Measurements from ENCODE around the gene RETREG2. TPM values are rescaled to one million over a fixed set of nuclear protein-coding genes. Genes with fewer than 3 reads are reported as not detected.

The RETREG2 gene
- total RNA-seq, 1 donor from 2014 or later, result 77.0 TPM

DNA sequence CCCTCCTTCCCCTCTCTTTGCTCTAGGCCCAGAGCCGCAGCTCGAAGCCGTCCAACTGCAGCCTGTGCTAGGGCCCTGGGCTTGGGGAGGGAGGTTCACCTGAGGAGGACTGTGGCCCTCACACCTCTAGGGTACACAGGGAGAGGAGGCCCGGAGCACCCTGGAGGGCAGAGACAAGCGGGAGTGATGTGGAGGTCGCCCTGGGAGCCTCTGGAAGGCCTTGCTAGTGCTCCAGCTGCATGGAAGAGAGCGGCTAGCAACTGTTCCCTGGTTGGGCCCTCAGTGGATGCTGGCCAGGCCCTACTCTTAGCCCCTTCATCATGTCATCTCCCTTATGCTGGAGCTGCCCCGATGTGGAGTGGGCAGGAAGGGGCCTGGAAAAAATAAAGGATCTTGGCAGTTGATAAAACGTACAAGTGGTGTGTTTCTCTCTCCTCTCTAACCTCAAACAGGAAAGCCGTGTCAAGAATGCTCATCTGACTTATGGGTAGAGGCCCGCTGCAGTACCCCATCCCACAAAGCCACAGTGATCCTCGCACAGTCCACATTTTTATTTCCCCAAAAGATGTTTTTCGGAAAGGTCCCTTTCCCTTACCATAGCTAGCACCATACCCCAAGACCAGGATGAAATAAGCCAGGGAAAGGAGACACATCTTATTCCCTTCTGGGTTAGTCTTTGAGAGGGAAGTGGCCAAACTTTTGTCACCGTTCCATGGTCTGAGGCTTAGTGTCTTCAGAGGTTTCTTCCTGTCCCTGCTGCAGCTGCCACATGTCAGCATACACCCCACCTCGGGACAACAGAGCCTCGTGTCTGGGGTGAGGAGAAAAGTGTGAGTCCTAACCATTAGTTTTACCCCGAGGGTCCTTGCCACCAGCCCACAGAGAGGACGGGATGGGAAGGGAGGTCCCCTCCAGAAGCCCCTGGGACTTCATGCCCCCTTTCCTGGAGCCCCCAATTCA lies 31.4 kb downstream of the RETREG2 start:
- TF ChIP-seq, protein P1, sequence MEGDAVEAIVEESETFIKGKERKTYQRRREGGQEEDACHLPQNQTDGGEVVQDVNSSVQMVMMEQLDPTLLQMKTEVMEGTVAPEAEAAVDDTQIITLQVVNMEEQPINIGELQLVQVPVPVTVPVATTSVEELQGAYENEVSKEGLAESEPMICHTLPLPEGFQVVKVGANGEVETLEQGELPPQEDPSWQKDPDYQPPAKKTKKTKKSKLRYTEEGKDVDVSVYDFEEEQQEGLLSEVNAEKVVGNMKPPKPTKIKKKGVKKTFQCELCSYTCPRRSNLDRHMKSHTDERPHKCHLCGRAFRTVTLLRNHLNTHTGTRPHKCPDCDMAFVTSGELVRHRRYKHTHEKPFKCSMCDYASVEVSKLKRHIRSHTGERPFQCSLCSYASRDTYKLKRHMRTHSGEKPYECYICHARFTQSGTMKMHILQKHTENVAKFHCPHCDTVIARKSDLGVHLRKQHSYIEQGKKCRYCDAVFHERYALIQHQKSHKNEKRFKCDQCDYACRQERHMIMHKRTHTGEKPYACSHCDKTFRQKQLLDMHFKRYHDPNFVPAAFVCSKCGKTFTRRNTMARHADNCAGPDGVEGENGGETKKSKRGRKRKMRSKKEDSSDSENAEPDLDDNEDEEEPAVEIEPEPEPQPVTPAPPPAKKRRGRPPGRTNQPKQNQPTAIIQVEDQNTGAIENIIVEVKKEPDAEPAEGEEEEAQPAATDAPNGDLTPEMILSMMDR (IDR thresholded peaks at IDR 0.05; ENCODE audit: unreplicated experiment), result no peak
- H3K36me3 Mint-ChIP-seq (ENCODE audit: insufficient read depth), result peaks cover 17% of the 10 kb centered on the region
- H3K9me3 Mint-ChIP-seq (ENCODE audit: low read depth), result no peaks in the 10 kb centered on the region
- no peak overlapping the region for H3K27ac Mint-ChIP-seq
- no peak for DNase-seq (ENCODE audit: low spot score, unreplicated experiment)
- no peak overlapping the region for H3K4me3 Mint-ChIP-seq (ENCODE audit: low read depth)
- peaks cover 11% of the 10 kb centered on the region for H3K4me1 Mint-ChIP-seq (ENCODE audit: low read depth)
- no peaks in the 10 kb centered on the region for H3K27me3 Mint-ChIP-seq

DNA sequence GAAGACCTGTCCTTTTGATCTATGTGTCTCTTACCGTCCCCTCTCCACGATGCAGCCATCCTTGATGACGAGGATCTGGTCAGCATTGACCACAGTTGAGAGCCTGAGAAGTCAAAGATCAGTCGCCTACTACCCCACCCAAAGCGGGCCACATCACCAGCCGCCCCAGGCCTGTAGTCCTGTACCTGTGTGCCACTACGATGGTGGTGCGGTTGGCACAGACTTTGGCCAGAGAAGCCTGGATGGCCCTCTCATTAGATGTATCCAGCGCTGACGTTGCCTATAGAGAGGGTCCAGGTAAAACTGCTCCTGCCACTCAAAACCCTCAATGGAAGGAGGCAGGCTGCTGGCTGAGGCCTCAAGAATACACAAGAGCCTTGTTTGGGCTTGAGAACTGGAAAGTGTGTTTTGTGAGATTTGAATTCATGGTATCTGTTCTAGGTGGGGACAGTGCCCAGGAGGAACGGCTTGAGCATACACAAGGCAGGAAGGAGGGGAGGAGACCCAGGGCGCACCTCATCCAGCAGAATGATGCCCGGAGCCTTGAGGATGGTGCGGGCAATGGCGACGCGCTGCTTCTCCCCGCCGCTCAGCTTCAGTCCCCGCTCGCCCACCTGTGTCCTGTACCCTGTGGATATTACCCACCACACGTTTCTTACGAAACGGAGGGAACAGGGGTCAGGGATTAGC lies 32.3 kb downstream of the RETREG2 start:
- Mint-ChIP-seq H3K4me1 (ENCODE audit: low read depth) (peaks cover 11% of the 10 kb centered on the region), H3K36me3 (ENCODE audit: insufficient read depth) (peaks cover 17% of the 10 kb centered on the region), H3K27ac (no peak overlapping the region), H3K27me3 (no peaks in the 10 kb centered on the region), H3K4me3 (ENCODE audit: low read depth) (no peak overlapping the region), H3K9me3 (ENCODE audit: low read depth) (no peaks in the 10 kb centered on the region)
- no peak for DNase-seq (ENCODE audit: low spot score, unreplicated experiment)
- TF ChIP-seq, protein P1 (IDR thresholded peaks at IDR 0.05; ENCODE audit: unreplicated experiment), result no peak

DNA sequence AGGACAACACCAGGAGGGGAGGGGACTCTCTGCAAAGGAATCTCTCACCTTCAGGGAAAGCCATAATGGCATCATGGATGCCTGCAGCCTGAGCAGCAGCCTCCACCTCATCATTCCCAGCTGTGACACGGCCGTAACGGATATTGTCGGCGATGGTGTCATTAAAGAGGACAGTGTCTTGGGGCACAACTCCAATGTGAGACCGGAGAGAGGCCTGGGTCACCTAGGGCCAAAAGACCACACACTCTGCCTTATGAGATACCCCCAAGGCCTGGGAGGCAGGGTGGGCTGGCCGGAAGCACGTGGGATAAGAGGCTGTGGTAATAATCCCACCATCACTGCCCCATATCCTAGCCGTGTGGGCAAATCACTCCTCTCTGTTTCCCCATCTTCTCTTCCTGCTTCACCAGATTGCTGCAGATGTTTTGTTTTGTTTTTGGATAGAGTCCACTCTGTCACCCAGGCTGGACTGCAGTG lies 32.8 kb downstream of the RETREG2 start:
- no peak for DNase-seq (ENCODE audit: low spot score, unreplicated experiment)
- Mint-ChIP-seq H3K4me1 (ENCODE audit: low read depth) (peaks cover 11% of the 10 kb centered on the region), H3K27ac (peak overlapping the region; percentile 57), H3K36me3 (ENCODE audit: insufficient read depth) (peaks cover 17% of the 10 kb centered on the region), H3K4me3 (ENCODE audit: low read depth) (no peak overlapping the region), H3K9me3 (ENCODE audit: low read depth) (no peaks in the 10 kb centered on the region), H3K27me3 (no peaks in the 10 kb centered on the region)
- TF ChIP-seq, protein P1 (IDR thresholded peaks at IDR 0.05; ENCODE audit: unreplicated experiment), result no peak

- Mint-ChIP-seq H3K27ac (no peak overlapping the region), H3K36me3 (ENCODE audit: insufficient read depth) (peaks cover 17% of the 10 kb centered on the region), H3K27me3 (no peaks in the 10 kb centered on the region), H3K4me1 (ENCODE audit: low read depth) (peaks cover 10% of the 10 kb centered on the region), H3K4me3 (ENCODE audit: low read depth) (no peak overlapping the region), H3K9me3 (ENCODE audit: low read depth) (no peaks in the 10 kb centered on the region)
- DNase-seq (ENCODE audit: low spot score, unreplicated experiment), result no peak
- TF ChIP-seq, protein P1 (IDR thresholded peaks at IDR 0.05; ENCODE audit: unreplicated experiment), result no peak
Observed at GRCh38 chr2:219213026-219213415, 34.9 kb downstream of the RETREG2 start.

DNA sequence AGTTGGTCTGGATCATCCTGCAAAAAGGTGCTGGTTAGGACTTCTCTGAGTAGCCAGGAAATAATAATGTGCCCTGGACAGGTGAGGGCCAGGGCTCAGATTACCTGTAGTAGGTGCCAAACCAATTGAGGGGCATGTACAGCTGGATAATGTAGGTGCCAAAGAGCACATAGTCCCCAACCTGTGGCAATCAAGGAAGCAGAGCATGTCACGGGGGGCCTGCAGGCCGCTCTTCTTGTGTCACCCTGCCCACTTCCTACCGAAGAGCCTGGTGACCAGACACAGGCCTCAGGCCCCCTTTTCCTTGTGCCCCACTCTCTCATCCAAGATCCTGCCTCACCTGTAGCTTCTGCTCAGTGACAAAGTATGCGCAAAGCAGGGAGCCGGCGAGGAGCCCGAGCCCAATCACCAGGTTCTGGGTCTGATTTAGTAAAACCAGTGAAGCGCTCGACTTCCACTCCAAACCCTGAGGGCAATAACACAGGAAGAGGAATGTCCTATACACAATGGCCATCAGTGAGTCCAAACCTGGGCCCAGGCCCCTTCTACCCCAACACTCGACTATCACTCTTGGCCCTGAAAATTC lies 35.5 kb downstream of the RETREG2 start:
- Mint-ChIP-seq H3K9me3 (ENCODE audit: low read depth) (no peaks in the 10 kb centered on the region), H3K36me3 (ENCODE audit: insufficient read depth) (peaks cover 16% of the 10 kb centered on the region), H3K4me3 (ENCODE audit: low read depth) (no peak overlapping the region), H3K27me3 (no peaks in the 10 kb centered on the region), H3K27ac (no peak overlapping the region), H3K4me1 (ENCODE audit: low read depth) (peaks cover 8% of the 10 kb centered on the region)
- TF ChIP-seq, protein P1 (IDR thresholded peaks at IDR 0.05; ENCODE audit: unreplicated experiment), result no peak
- no peak for DNase-seq (ENCODE audit: low spot score, unreplicated experiment)
